Erythroblast (primary cell): Measurements from ENCODE around the gene DISC1.

ENCODE experiments used
- GATA1 ChIP-seq: IDR thresholded peaks from 2 replicates; pipeline ENCODE4 v1.6.1; 2011; ENCODE audit warnings: low read depth, mild to moderate bottlenecking, control low read depth, low read length, moderate library complexity
- POLR2A ChIP-seq: IDR thresholded peaks from 2 replicates; pipeline ENCODE4 v1.6.1; 2011; ENCODE audit warnings: mild to moderate bottlenecking, low read length

DNA sequence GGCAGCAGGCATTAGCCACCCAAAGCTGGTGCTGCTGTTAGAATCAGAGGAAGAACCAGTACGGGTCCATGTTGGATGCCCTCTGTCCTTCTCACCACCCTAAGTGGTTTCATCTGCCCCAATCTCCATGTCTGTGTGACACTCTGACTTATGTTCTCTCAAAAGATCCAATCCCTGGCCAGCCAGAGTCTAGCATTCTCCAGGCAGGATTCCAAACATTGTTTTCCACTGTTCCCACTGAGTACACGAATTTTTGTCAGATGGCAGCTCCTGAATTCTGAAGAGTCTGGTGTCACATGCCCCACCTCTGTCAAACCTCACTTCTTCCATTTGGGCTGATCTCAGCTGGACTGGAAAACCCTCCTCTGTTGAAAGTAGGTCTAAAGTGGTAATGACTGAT lies 166.0 kb downstream of the DISC1 start:
- TF ChIP-seq POLR2A (no peak), GATA1 (no peak)
